Measurements from ENCODE around the gene DCAF4. TPM values are rescaled to one million over a fixed set of nuclear protein-coding genes. Genes with fewer than 3 reads are reported as not detected.

Gene DCAF4
- total RNA-seq, 1 experiment from 2014 or later = 20.0 TPM

GRCh38 chr14:72883109-72883508 lies 43.2 kb upstream of the DCAF4 start:
- no peak overlapping the region for H2AFZ ChIP-seq
- peaks cover 96% of the 10 kb centered on the region for H3K27me3 ChIP-seq (ENCODE audit: insufficient read depth, low read depth)
- POLR2A ChIA-PET (ENCODE audit: unreplicated experiment) = no interaction called here
- no peaks in the 10 kb centered on the region for H4K20me1 ChIP-seq (ENCODE audit: insufficient read depth)
- no peaks in the 10 kb centered on the region for H3K79me2 ChIP-seq (ENCODE audit: low read depth)
- H3K36me3 ChIP-seq (ENCODE audit: low read depth) = no peaks in the 10 kb centered on the region
- H3K4me3 ChIP-seq = no peak overlapping the region
- H3F3A ChIP-seq (ENCODE audit: insufficient read depth, low read depth) = no peaks in the 10 kb centered on the region
- H3K27ac ChIP-seq = no peak overlapping the region
- no peak overlapping the region for H3K4me2 ChIP-seq
- no TSS peak for BruUV-seq (replicated peaks)
- CTCF ChIA-PET = no interaction called here
- TF ChIP-seq EZH2 (IDR thresholded peaks at IDR 0.05; ENCODE audit: low read depth) = no peak
- no peak for TF ChIP-seq CTCF (conservative IDR thresholded peaks at IDR 0.05)
- intact Hi-C loops (cut with micrococcal nuclease; ENCODE audit: unreplicated experiment) = no loop called here
- no peak for DNase-seq
- H3K4me1 ChIP-seq (replicated peaks; ENCODE audit: insufficient read depth) = no peaks in the 10 kb centered on the region
- H3K9me3 ChIP-seq (ENCODE audit: insufficient read depth, low read depth) = no peaks in the 10 kb centered on the region
- no peaks in the 10 kb centered on the region for H3K9me2 ChIP-seq (ENCODE audit: insufficient read depth)

- BruUV-seq (replicated peaks) = no TSS peak
- intact Hi-C loops (cut with micrococcal nuclease; ENCODE audit: unreplicated experiment) = no loop called here
- Histone ChIP-seq H2AFZ (no peak overlapping the region), H4K20me1 (ENCODE audit: insufficient read depth) (no peaks in the 10 kb centered on the region), H3K4me1 (replicated peaks; ENCODE audit: insufficient read depth) (no peaks in the 10 kb centered on the region), H3K9me2 (ENCODE audit: insufficient read depth) (no peaks in the 10 kb centered on the region), H3K79me2 (ENCODE audit: low read depth) (no peaks in the 10 kb centered on the region), H3K27ac (no peak overlapping the region), H3K4me2 (no peak overlapping the region), H3K4me3 (no peak overlapping the region), H3F3A (ENCODE audit: insufficient read depth, low read depth) (no peaks in the 10 kb centered on the region), H3K27me3 (ENCODE audit: insufficient read depth, low read depth) (peaks cover 95% of the 10 kb centered on the region), H3K9me3 (ENCODE audit: insufficient read depth, low read depth) (no peaks in the 10 kb centered on the region), H3K36me3 (ENCODE audit: low read depth) (no peaks in the 10 kb centered on the region)
- no peak for TF ChIP-seq CTCF (conservative IDR thresholded peaks at IDR 0.05)
- TF ChIP-seq EZH2 (IDR thresholded peaks at IDR 0.05; ENCODE audit: low read depth) = no peak
- ChIA-PET POLR2A (ENCODE audit: unreplicated experiment) (no interaction called here), CTCF (no interaction called here)
- DNase-seq = no peak
These were observed 42.3 kb upstream of the DCAF4 start for GRCh38 chr14:72883961-72884360.

GRCh38 chr14:72884386-72884785 lies 41.9 kb upstream of the DCAF4 start:
- Histone ChIP-seq H3K4me2 (no peak overlapping the region), H3K36me3 (ENCODE audit: low read depth) (no peaks in the 10 kb centered on the region), H3K9me3 (ENCODE audit: insufficient read depth, low read depth) (no peaks in the 10 kb centered on the region), H2AFZ (no peak overlapping the region), H3K4me3 (no peak overlapping the region), H3K4me1 (replicated peaks; ENCODE audit: insufficient read depth) (no peaks in the 10 kb centered on the region), H4K20me1 (ENCODE audit: insufficient read depth) (no peaks in the 10 kb centered on the region), H3K27me3 (ENCODE audit: insufficient read depth, low read depth) (peaks cover 95% of the 10 kb centered on the region), H3K79me2 (ENCODE audit: low read depth) (no peaks in the 10 kb centered on the region), H3F3A (ENCODE audit: insufficient read depth, low read depth) (no peaks in the 10 kb centered on the region), H3K27ac (no peak overlapping the region), H3K9me2 (ENCODE audit: insufficient read depth) (no peaks in the 10 kb centered on the region)
- no peak for DNase-seq
- POLR2A ChIA-PET (ENCODE audit: unreplicated experiment) = no interaction called here
- intact Hi-C loops (cut with micrococcal nuclease; ENCODE audit: unreplicated experiment) = no loop called here
- TF ChIP-seq CTCF (conservative IDR thresholded peaks at IDR 0.05) (no peak), EZH2 (IDR thresholded peaks at IDR 0.05; ENCODE audit: low read depth) (no peak)
- BruUV-seq (replicated peaks) = no TSS peak
- CTCF ChIA-PET = no interaction called here

Measured in PC-9 (cell line).